Ovary (tissue), 3 donors: Measurements from ENCODE around the gene CST9L.

Source experiments
- CTCF ChIP-seq, 3 donors: fragments of 450-650 bp in 2 of 3; fragments of 200-600 bp in 1 of 3; IDR thresholded peaks; one replicate each; pipeline versions ENCODE4 v1.5.1 to v1.8.0; 2016 to 2022; ENCODE audit warnings: antibody characterized with exemption in 3 of 3, mild to moderate bottlenecking in 1 of 3
- POLR2A ChIP-seq: fragments of 450-650 bp; IDR thresholded peaks from one replicate; pipeline ENCODE4 v1.6.1; 2017; ENCODE audit warnings: antibody characterized with exemption, mild to moderate bottlenecking, moderate library complexity
- donor health status: DM: no; HTN: no; CAD: no.

DNA sequence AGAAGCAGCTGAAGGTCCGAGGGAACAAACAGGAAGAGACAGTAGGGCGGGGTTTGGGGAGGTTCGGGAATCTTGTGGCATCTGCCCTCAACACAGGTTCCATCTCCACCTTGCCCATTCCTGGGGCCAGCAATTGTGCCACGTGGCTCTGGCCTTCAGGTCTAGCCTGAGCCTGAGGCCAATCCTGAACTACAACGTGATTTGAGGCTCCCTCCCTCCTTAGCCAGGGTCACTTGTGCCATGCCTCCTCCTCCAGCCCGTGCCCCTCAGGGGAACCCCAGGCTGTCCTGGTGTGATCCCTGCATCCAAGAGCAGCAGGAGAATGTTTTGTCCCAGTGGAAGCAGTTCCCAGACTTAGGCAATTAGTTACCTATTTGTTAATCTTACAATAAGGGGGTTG, 34.4 kb upstream of the CST9L start:
- TF ChIP-seq POLR2A (no peak), CTCF (IDR thresholded peaks at IDR 0.05) (no peak)
